ENCODE data around the gene NUDT16L1. TPM values are rescaled to one million over a fixed set of nuclear protein-coding genes. Genes with fewer than 3 reads are reported as not detected.

NUDT16L1 gene
- total RNA-seq, 1 experiment from 2014 or later: 32.6 TPM

GRCh38 chr16:4674926-4675530 lies 18.3 kb upstream of the NUDT16L1 start:
- Mint-ChIP-seq H3K27me3 (ENCODE audit: unreplicated experiment) (no peaks in the 10 kb centered on the region), H3K9me3 (ENCODE audit: low read depth, unreplicated experiment) (no peaks in the 10 kb centered on the region), H3K27ac (ENCODE audit: unreplicated experiment) (no peak overlapping the region), H3K4me1 (ENCODE audit: low read depth, unreplicated experiment) (peaks cover 19% of the 10 kb centered on the region), H3K4me3 (ENCODE audit: low read depth, unreplicated experiment) (no peak overlapping the region), H3K36me3 (ENCODE audit: insufficient read depth, unreplicated experiment) (peaks cover 48% of the 10 kb centered on the region)
- no peak for TF ChIP-seq CTCF (IDR thresholded peaks at IDR 0.05; ENCODE audit: unreplicated experiment)
- no TSS peak for BruUV-seq (replicated peaks)
- CTCF ChIA-PET: interaction anchor here (0.6 kb wide), 1 partner anchor 198 kb away, joined by 6 read pairs; no protein-coding TSS in a partner anchor
- no peak for DNase-seq
- intact Hi-C loops (cut with micrococcal nuclease; ENCODE audit: unreplicated experiment): no loop called here

- Mint-ChIP-seq H3K9me3 (ENCODE audit: low read depth, unreplicated experiment) (no peaks in the 10 kb centered on the region), H3K4me1 (ENCODE audit: low read depth, unreplicated experiment) (peaks cover 19% of the 10 kb centered on the region), H3K4me3 (ENCODE audit: low read depth, unreplicated experiment) (no peak overlapping the region), H3K27me3 (ENCODE audit: unreplicated experiment) (no peaks in the 10 kb centered on the region), H3K36me3 (ENCODE audit: insufficient read depth, unreplicated experiment) (peaks cover 58% of the 10 kb centered on the region), H3K27ac (ENCODE audit: unreplicated experiment) (no peak overlapping the region)
- CTCF ChIA-PET: no interaction called here
- no TSS peak for BruUV-seq (replicated peaks)
- no peak for TF ChIP-seq CTCF (IDR thresholded peaks at IDR 0.05; ENCODE audit: unreplicated experiment)
- no peak for DNase-seq
- intact Hi-C loops (cut with micrococcal nuclease; ENCODE audit: unreplicated experiment): no loop called here
These were observed 17.2 kb upstream of the NUDT16L1 start for GRCh38 chr16:4675864-4676786.

- H3K27ac Mint-ChIP-seq (ENCODE audit: unreplicated experiment): no peak overlapping the region
- no peak overlapping the region for H3K4me3 Mint-ChIP-seq (ENCODE audit: low read depth, unreplicated experiment)
- intact Hi-C loops (cut with micrococcal nuclease; ENCODE audit: unreplicated experiment): no loop called here
- TF ChIP-seq CTCF (IDR thresholded peaks at IDR 0.05; ENCODE audit: unreplicated experiment): no peak
- no peaks in the 10 kb centered on the region for H3K27me3 Mint-ChIP-seq (ENCODE audit: unreplicated experiment)
- CTCF ChIA-PET: no interaction called here
- no peak for DNase-seq
- no peaks in the 10 kb centered on the region for H3K9me3 Mint-ChIP-seq (ENCODE audit: low read depth, unreplicated experiment)
- BruUV-seq (replicated peaks): no TSS peak
- peaks cover 65% of the 10 kb centered on the region for H3K36me3 Mint-ChIP-seq (ENCODE audit: insufficient read depth, unreplicated experiment)
- H3K4me1 Mint-ChIP-seq (ENCODE audit: low read depth, unreplicated experiment): peaks cover 19% of the 10 kb centered on the region
These were observed 16.5 kb upstream of the NUDT16L1 start for GRCh38 chr16:4676831-4677230.

- H3K27me3 Mint-ChIP-seq (ENCODE audit: unreplicated experiment): no peaks in the 10 kb centered on the region
- intact Hi-C loops (cut with micrococcal nuclease; ENCODE audit: unreplicated experiment): no loop called here
- no peak overlapping the region for H3K27ac Mint-ChIP-seq (ENCODE audit: unreplicated experiment)
- peaks cover 19% of the 10 kb centered on the region for H3K4me1 Mint-ChIP-seq (ENCODE audit: low read depth, unreplicated experiment)
- CTCF ChIA-PET: no interaction called here
- no peak for DNase-seq
- no peak for TF ChIP-seq CTCF (IDR thresholded peaks at IDR 0.05; ENCODE audit: unreplicated experiment)
- no peak overlapping the region for H3K4me3 Mint-ChIP-seq (ENCODE audit: low read depth, unreplicated experiment)
- H3K36me3 Mint-ChIP-seq (ENCODE audit: insufficient read depth, unreplicated experiment): peaks cover 70% of the 10 kb centered on the region
- no TSS peak for BruUV-seq (replicated peaks)
- H3K9me3 Mint-ChIP-seq (ENCODE audit: low read depth, unreplicated experiment): no peaks in the 10 kb centered on the region
These were observed 16.0 kb upstream of the NUDT16L1 start for GRCh38 chr16:4677390-4677789.

Measured in Calu3 (cell line).